ENCODE results near the gene NLGN3.

The NLGN3 gene

GRCh38 chrX:71182871-71183270 is 38.2 kb downstream of the NLGN3 start:
- TF ChIP-seq, protein P1, sequence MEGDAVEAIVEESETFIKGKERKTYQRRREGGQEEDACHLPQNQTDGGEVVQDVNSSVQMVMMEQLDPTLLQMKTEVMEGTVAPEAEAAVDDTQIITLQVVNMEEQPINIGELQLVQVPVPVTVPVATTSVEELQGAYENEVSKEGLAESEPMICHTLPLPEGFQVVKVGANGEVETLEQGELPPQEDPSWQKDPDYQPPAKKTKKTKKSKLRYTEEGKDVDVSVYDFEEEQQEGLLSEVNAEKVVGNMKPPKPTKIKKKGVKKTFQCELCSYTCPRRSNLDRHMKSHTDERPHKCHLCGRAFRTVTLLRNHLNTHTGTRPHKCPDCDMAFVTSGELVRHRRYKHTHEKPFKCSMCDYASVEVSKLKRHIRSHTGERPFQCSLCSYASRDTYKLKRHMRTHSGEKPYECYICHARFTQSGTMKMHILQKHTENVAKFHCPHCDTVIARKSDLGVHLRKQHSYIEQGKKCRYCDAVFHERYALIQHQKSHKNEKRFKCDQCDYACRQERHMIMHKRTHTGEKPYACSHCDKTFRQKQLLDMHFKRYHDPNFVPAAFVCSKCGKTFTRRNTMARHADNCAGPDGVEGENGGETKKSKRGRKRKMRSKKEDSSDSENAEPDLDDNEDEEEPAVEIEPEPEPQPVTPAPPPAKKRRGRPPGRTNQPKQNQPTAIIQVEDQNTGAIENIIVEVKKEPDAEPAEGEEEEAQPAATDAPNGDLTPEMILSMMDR (conservative IDR thresholded peaks at IDR 0.05): no peak
- H3K27ac ChIP-seq: peak overlapping the region; percentile 81

DNA sequence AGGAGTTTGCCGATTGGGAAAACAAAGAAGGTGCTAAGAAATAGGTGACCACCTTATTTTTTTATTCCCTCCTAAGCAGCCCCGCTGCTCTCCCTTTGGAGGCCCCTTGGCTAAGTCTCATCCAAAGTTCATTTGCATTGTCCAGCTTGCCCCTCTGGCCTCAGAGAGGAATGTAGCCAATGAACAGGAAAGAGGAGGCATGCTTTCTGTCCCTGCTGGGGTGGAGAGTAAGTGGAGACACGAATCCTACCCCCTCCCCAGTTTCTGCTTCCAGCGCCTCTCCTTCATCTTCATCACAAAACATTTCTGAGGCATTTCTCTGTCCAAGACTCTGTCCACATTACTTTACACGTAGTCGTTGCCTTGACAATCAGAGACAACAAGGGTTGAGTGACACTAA is 38.7 kb downstream of the NLGN3 start:
- TF ChIP-seq, protein P1 (conservative IDR thresholded peaks at IDR 0.05): no peak
- peak overlapping the region; percentile 81 for H3K27ac ChIP-seq

DNA sequence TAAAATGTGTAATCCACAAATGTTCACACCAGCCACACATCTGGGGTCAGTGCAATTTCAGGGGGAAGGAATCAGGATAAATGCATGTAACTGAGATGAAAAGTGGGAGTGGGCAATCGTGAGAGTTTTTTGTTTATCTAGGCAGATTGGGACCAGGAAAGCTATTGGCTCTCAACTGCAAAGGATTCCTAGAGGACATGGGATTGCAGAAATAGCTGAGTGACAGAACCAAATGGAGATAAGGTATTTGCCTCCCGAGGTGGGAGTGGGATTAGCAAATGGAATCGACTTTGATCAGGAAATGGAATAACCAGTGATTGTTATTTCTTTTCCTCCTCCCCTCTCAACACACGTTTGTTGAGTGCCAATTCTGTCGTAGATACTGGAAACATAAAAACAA is 39.5 kb downstream of the NLGN3 start:
- peak overlapping the region; percentile 81 for H3K27ac ChIP-seq
- TF ChIP-seq, protein P1 (conservative IDR thresholded peaks at IDR 0.05): no peak

- peak overlapping the region; percentile 81 for H3K27ac ChIP-seq
- TF ChIP-seq, protein P1 (conservative IDR thresholded peaks at IDR 0.05): 0 out of 2 replicates have a peak, but pooled peaks have one; percentile 14
These were observed 40.3 kb downstream of the NLGN3 start for GRCh38 chrX:71184803-71185495.

DNA sequence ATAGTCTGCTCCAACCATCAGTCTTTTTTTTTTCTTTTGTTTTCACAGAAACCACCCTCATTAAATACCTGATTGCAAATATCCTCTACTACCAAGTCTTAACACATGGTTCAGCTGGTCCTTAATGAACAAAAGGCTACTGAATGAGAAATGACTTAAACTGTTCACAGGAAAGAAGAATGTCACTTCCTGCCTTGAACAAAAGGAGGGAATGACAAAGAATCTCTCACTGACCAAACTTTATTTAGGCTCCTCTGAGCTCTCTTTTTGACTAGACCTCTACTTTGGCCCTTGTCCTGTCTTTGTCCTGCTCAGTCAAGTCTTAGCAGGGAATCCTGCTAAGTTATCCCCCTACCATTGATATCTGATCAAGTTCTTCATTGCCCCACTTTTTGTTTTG is 46.6 kb downstream of the NLGN3 start:
- TF ChIP-seq, protein P1 (conservative IDR thresholded peaks at IDR 0.05): no peak
- H3K27ac ChIP-seq: no peak overlapping the region

- TF ChIP-seq, protein P1 (conservative IDR thresholded peaks at IDR 0.05): no peak
- no peak overlapping the region for H3K27ac ChIP-seq
These were observed 51.5 kb downstream of the NLGN3 start for GRCh38 chrX:71195964-71196649.

GRCh38 chrX:71198066-71198465 is 53.4 kb downstream of the NLGN3 start:
- H3K27ac ChIP-seq: no peak overlapping the region
- TF ChIP-seq, protein P1 (conservative IDR thresholded peaks at IDR 0.05): no peak

Data from VCaP (cell line).